ENCODE measurements around the gene RBM20. TPM values are rescaled to one million over a fixed set of nuclear protein-coding genes. Genes with fewer than 3 reads are reported as not detected.
A peak's percentile ranks its signal among the peaks of the same experiment; 100 is the strongest.

Gene RBM20
- total and polyA plus RNA-seq, 12 donors, result 0.07 to 2.3 (median 0.28) TPM; not detected in 2

GRCh38 chr10:110822712-110823311, 178.7 kb downstream of the RBM20 start:
- DNase-seq, result peak in 1 of 7 donors; percentile 71
- Histone ChIP-seq H3K27me3 (no peaks in the 10 kb centered on the region), H3K4me1 (replicated peaks in 1 of 2) (peaks cover 18% of the 10 kb centered on the region in 2 donors), H3K9me3 (replicated peaks in 1 of 3) (no peaks in the 10 kb centered on the region), H3K36me3 (replicated peaks in 1 of 2) (no peaks in the 10 kb centered on the region), H3K27ac (peak overlapping the region in 2 of 5 donors; percentile 58 to 78), H3K4me3 (no peak overlapping the region)
- intact Hi-C loops (cut with DNase I), result no loop called here
- 80 to 86% (median 81%) methylated on average over 8 of the region's 8 CpGs for WGBS, 4 donors
- TF ChIP-seq, protein P1, sequence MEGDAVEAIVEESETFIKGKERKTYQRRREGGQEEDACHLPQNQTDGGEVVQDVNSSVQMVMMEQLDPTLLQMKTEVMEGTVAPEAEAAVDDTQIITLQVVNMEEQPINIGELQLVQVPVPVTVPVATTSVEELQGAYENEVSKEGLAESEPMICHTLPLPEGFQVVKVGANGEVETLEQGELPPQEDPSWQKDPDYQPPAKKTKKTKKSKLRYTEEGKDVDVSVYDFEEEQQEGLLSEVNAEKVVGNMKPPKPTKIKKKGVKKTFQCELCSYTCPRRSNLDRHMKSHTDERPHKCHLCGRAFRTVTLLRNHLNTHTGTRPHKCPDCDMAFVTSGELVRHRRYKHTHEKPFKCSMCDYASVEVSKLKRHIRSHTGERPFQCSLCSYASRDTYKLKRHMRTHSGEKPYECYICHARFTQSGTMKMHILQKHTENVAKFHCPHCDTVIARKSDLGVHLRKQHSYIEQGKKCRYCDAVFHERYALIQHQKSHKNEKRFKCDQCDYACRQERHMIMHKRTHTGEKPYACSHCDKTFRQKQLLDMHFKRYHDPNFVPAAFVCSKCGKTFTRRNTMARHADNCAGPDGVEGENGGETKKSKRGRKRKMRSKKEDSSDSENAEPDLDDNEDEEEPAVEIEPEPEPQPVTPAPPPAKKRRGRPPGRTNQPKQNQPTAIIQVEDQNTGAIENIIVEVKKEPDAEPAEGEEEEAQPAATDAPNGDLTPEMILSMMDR (IDR thresholded peaks at IDR 0.05), result no peak
- no peak for TF ChIP-seq POLR2A (IDR thresholded peaks at IDR 0.05)

DNA sequence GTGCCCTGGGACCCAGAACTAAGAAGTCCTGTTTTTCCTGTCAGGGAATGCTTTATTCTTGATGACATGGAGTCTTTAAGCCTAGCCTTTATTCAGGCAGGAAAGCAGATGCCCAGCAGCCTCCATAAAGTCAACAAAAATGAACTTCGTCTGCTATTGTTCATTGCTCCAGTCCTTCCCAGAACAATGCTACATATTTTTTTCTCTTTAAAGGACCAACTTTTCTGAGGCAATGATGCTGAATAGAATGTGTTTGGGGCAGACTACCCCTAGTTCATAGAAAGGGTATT, 180.0 kb downstream of the RBM20 start:
- 71 to 90% (median 80%) methylated on average over 1 of the region's 1 CpG for WGBS, 4 donors
- Histone ChIP-seq H3K27me3 (no peaks in the 10 kb centered on the region), H3K4me3 (no peak overlapping the region), H3K27ac (no peak overlapping the region), H3K36me3 (replicated peaks in 1 of 2) (no peaks in the 10 kb centered on the region), H3K9me3 (replicated peaks in 1 of 3) (no peaks in the 10 kb centered on the region), H3K4me1 (replicated peaks in 1 of 2) (peaks cover 18% of the 10 kb centered on the region in 2 donors)
- intact Hi-C loops (cut with DNase I), result no loop called here
- TF ChIP-seq POLR2A (IDR thresholded peaks at IDR 0.05), result no peak
- TF ChIP-seq, protein P1 (IDR thresholded peaks at IDR 0.05), result no peak
- no peak for DNase-seq

GRCh38 chr10:110824660-110825059, 180.5 kb downstream of the RBM20 start:
- no peaks in the 10 kb centered on the region for H3K27me3 ChIP-seq
- WGBS, 4 donors, result 72 to 85% (median 75%) methylated on average over 5 of the region's 5 CpGs
- intact Hi-C loops (cut with DNase I), result no loop called here
- no peak for DNase-seq
- H3K27ac ChIP-seq, result no peak overlapping the region
- H3K9me3 ChIP-seq (replicated peaks in 1 of 3), result no peaks in the 10 kb centered on the region
- TF ChIP-seq, protein P1 (IDR thresholded peaks at IDR 0.05), result no peak
- TF ChIP-seq POLR2A (IDR thresholded peaks at IDR 0.05), result no peak
- H3K4me1 ChIP-seq (replicated peaks in 1 of 2), result peaks cover 16 to 17% of the 10 kb centered on the region in 2 donors
- H3K4me3 ChIP-seq, result no peak overlapping the region
- H3K36me3 ChIP-seq (replicated peaks in 1 of 2), result no peaks in the 10 kb centered on the region

DNA sequence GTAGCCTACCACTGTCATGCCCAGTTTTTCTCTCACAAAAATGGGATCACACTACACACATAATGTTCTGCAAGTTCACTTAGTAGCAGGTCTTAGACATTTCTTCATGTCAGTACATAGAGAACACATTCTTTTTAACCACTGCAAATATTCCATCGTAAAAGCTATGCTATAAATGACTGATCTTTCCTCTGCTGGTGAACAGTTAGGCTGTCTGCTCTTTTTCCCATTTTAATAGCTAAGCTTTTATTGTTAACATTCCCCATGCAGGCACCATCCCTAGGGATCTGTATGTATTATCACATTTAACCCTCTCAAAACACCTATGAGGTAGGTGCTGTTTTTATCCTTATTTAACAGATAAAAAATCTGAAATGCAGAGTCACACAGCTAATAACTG, 181.4 kb downstream of the RBM20 start:
- DNase-seq, result no peak
- Histone ChIP-seq H3K4me3 (no peak overlapping the region), H3K4me1 (replicated peaks in 1 of 2) (peaks cover 8 to 9% of the 10 kb centered on the region in 2 donors), H3K27ac (no peak overlapping the region), H3K9me3 (replicated peaks in 1 of 3) (no peaks in the 10 kb centered on the region), H3K27me3 (no peaks in the 10 kb centered on the region), H3K36me3 (replicated peaks in 1 of 2) (no peaks in the 10 kb centered on the region)
- intact Hi-C loops (cut with DNase I), result no loop called here
- WGBS, 4 donors, result 84 to 93% (median 89%) methylated on average over 1 of the region's 1 CpG
- TF ChIP-seq POLR2A (IDR thresholded peaks at IDR 0.05), result no peak
- TF ChIP-seq, protein P1 (IDR thresholded peaks at IDR 0.05), result no peak

Data from adrenal gland (tissue), 12 donors.